Measurements from ENCODE around the gene PLEKHH3. TPM values are rescaled to one million over a fixed set of nuclear protein-coding genes. Genes with fewer than 3 reads are reported as not detected.

The PLEKHH3 gene
- polyA plus RNA-seq, 1 of the 3 experiments (the other 2 are of a cell fraction), result 12.8 TPM

- Histone ChIP-seq H3F3A (replicated peaks; ENCODE audit: insufficient read depth) (no peaks in the 10 kb centered on the region), H2AFZ (ENCODE audit: low read depth) (no peak overlapping the region), H3K9me2 (no peaks in the 10 kb centered on the region), H3K9ac (no peak overlapping the region), H3K4me2 (no peak overlapping the region), H3K27ac (ENCODE audit: low read depth in 2 of 2, low read length in 1 of 2) (no peak overlapping the region), H3K27me3 (ENCODE audit: insufficient read depth) (no peaks in the 10 kb centered on the region), H3K4me1 (ENCODE audit: control insufficient read depth in 1 of 2, insufficient read depth in 2 of 2, low read depth in 1 of 2, low read length in 1 of 2) (no peaks in the 10 kb centered on the region; a peak in 1 of 4 replicates), H3K79me2 (ENCODE audit: insufficient read depth) (no peaks in the 10 kb centered on the region), H3K9me3 (no peaks in the 10 kb centered on the region), H3K4me3 (ENCODE audit: low read depth in 2 of 2, low read length in 1 of 2) (no peak overlapping the region), H3K36me3 (replicated peaks in 1 of 2; ENCODE audit: control insufficient read depth in 1 of 2, insufficient read depth in 2 of 2, low read length in 1 of 2) (no peaks in the 10 kb centered on the region), H4K20me1 (ENCODE audit: insufficient read depth) (no peaks in the 10 kb centered on the region)
- ChIA-PET CTCF (interaction anchor here (0.6 to 1.3 kb wide), 2 partner anchors 39 to 61 kb away, joined by 3 to 4 read pairs; no protein-coding TSS in a partner anchor), POLR2A (no interaction called here)
- WGBS (ENCODE audit: low lambda C conversion rate), result 70% methylated on average over 6 of the region's 7 CpGs
- no peak for DNase-seq
- TF ChIP-seq MXI1 (IDR thresholded peaks at IDR 0.05; ENCODE audit: low read depth, low read length) (no peak), TEAD4 (IDR thresholded peaks at IDR 0.05; ENCODE audit: borderline replicate concordance, insufficient read depth) (no peak), EZH2phosphoT487 (IDR thresholded peaks at IDR 0.05; ENCODE audit: borderline replicate concordance, low read depth) (no peak), PBX3 (IDR thresholded peaks at IDR 0.05) (no peak), USF2 (IDR thresholded peaks at IDR 0.05; ENCODE audit: borderline replicate concordance, low read depth, low read length) (no peak), MEF2A (IDR thresholded peaks at IDR 0.05; ENCODE audit: borderline replicate concordance, low read depth) (no peak)
Measured at GRCh38 chr17:42639525-42640113, 37.2 kb downstream of the PLEKHH3 start.

- no peaks in the 10 kb centered on the region for H3K9me3 ChIP-seq
- POLR2A ChIA-PET, result no interaction called here
- no peak for TF ChIP-seq MAX (IDR thresholded peaks at IDR 0.05; ENCODE audit: low read depth)
- no peak for TF ChIP-seq RFX5 (IDR thresholded peaks at IDR 0.05; ENCODE audit: low read length)
- TF ChIP-seq FOXJ3 (CRISPR knock-in tag; IDR thresholded peaks at IDR 0.05), result no peak
- TF ChIP-seq JUND (IDR thresholded peaks at IDR 0.05), result no peak
- no peak for TF ChIP-seq TEAD4 (IDR thresholded peaks at IDR 0.05; ENCODE audit: borderline replicate concordance, insufficient read depth)
- no peak for TF ChIP-seq FOXM1 (IDR thresholded peaks at IDR 0.05; ENCODE audit: low read depth)
- no peak for TF ChIP-seq ZBTB33 (IDR thresholded peaks at IDR 0.05; ENCODE audit: borderline replicate concordance, low read depth)
Measured at GRCh38 chr17:42632949-42633444, 43.8 kb downstream of the PLEKHH3 start.

More at GRCh38 chr17:42632949-42633444, 43.8 kb downstream of the PLEKHH3 start:
- Histone ChIP-seq H4K20me1 (ENCODE audit: insufficient read depth) (no peaks in the 10 kb centered on the region), H3K36me3 (replicated peaks in 1 of 2; ENCODE audit: control insufficient read depth in 1 of 2, insufficient read depth in 2 of 2, low read length in 1 of 2) (no peaks in the 10 kb centered on the region), H3K79me2 (ENCODE audit: insufficient read depth) (no peaks in the 10 kb centered on the region), H3K4me2 (no peak overlapping the region), H3K4me3 (ENCODE audit: low read depth in 2 of 2, low read length in 1 of 2) (no peak overlapping the region), H3K9me2 (no peaks in the 10 kb centered on the region), H2AFZ (ENCODE audit: low read depth) (0 out of 2 replicates have a peak overlapping the region, but pooled peaks have one; percentile 25), H3K9ac (no peak overlapping the region), H3K27ac (ENCODE audit: low read depth in 2 of 2, low read length in 1 of 2) (no peak overlapping the region), H3K27me3 (ENCODE audit: insufficient read depth) (no peaks in the 10 kb centered on the region), H3K4me1 (ENCODE audit: control insufficient read depth in 1 of 2, insufficient read depth in 2 of 2, low read depth in 1 of 2, low read length in 1 of 2) (no peaks in the 10 kb centered on the region), H3F3A (replicated peaks; ENCODE audit: insufficient read depth) (peaks cover 4% of the 10 kb centered on the region)
- DNase-seq, result no peak
- WGBS (ENCODE audit: low lambda C conversion rate), result 85% methylated on average over 9 of the region's 9 CpGs
- CTCF ChIA-PET, result interaction anchor here (1.1 kb wide), 1 partner anchor 48 kb away, joined by 3 read pairs; no protein-coding TSS in a partner anchor
